Activated T-cell treated with anti-CD3 and anti-CD28 coated beads, Interleukin-2, amount 50 U/mL, for 4 hours (primary cell): ENCODE data around the gene FAM193A. TPM values are rescaled to one million over a fixed set of nuclear protein-coding genes. Genes with fewer than 3 reads are reported as not detected.
"Not testable (repeated sequence)": the region's sequence is repeated elsewhere in the genome, so short reads cannot be mapped to it uniquely, and the experiment has no call there.

ENCODE experiments used
- ATAC-seq, 2 donors: fragments of 200-7000 bp; cut with Tn5 transposase; one replicate each; pipeline ENCODE4 v1.10.0; 2021
- DNase-seq: peaks from one replicate; pipeline ENCODE4 v3.0.0-alpha.2; 2020
- H3K27me3 Mint-ChIP-seq: one replicate; pipeline ENCODE4 v1.8.0; 2021; ENCODE audit warnings: low read depth, mixed read lengths
- H3K36me3 Mint-ChIP-seq: one replicate; pipeline ENCODE4 v1.8.0; 2022; ENCODE audit warnings: mixed read lengths; ENCODE audit not compliant: insufficient read depth
- H3K4me1 Mint-ChIP-seq: one replicate; pipeline ENCODE4 v1.8.0; 2021; ENCODE audit warnings: low read depth, mixed read lengths
- H3K4me3 Mint-ChIP-seq: one replicate; pipeline ENCODE4 v1.8.0; 2021; ENCODE audit warnings: mild to moderate bottlenecking, moderate library complexity, mixed read lengths
- H3K9me3 Mint-ChIP-seq: one replicate; pipeline ENCODE4 v1.8.0; 2021; ENCODE audit warnings: mixed read lengths
- total RNA-seq, 3 donors: library from RNA; stranded (reverse); gene quantifications; one replicate each; pipeline ENCODE4 v1.2.1, GENCODE V29; 2021

Gene FAM193A
- total RNA-seq, 3 donors from 2014 or later, result 24.7 to 25.3 (median 24.9) TPM

DNA sequence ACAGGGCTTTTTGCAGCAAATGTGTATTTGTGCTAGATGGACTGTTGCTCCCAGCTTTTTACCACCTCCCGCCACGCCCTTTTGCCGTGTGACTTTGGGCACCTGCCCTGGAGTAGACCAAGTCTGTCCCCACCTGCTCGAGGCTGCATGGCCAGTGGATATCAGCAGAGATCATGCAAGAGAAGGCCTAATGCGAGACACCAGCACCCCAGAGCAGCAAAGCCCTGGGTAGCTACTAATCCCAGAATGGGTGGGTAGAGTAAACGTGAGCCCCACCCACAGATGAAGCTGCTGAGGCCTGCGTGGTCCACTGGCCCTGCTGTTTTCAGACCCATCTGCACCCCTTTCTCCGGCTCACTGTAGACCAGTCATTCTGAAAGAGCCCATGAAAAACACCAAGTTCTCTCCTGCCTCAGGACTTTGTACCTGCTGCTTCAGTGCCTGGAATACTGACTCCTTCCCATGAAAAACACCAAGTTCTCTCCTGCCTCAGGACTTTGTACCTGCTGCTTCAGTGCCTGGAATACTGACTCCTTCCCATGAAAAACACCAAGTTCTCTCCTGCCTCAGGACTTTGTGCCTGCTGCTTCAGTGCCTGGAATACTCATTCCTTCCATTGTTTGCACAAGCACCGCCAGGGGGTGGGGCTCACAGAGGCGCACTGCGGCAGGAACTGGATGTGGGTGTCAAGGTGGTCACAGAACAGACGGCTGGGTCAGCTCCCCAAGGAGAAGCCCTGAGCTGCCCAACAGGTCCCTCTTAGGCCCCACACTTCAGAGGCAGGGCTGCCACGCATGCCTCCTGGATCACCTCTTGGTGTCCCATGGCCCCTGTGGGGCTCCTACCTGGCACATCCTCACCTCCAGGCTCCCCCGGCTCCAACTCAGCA lies 224.8 kb downstream of the FAM193A start:
- ATAC-seq (no peak), DNase-seq (no peak)
- H3K4me3 Mint-ChIP-seq, result no peak overlapping the region

DNA sequence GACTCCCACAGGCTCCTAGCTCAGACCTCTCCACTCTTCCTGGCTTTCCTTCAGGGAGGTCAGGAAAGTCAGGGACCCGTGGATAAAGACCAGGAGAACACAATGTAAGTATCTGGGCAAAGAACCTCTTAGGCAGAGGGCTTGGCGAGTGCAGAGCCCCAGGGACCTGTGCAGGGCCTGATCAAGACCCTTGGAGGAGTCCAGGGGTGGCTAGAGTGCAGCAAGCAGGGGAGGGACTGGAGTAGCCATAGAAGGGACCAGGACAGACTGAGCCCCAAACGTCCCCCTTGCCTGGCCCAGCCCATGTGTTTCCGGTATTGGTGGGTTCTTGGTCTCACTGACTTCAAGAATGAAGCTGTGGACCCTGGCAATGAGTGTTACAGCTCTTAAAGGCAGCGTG lies 225.6 kb downstream of the FAM193A start:
- DNase-seq, result no peak
- Mint-ChIP-seq H3K27me3 (no peaks in the 10 kb centered on the region), H3K36me3 (no peaks in the 10 kb centered on the region), H3K9me3 (no peaks in the 10 kb centered on the region), H3K4me1 (peaks cover 2% of the 10 kb centered on the region), H3K4me3 (no peak overlapping the region)
- ATAC-seq, result no peak

More for the DNA sequence above, 224.8 kb downstream of the FAM193A start:
- H3K9me3 Mint-ChIP-seq, result no peaks in the 10 kb centered on the region
- peaks cover 5% of the 10 kb centered on the region for H3K4me1 Mint-ChIP-seq
- no peaks in the 10 kb centered on the region for H3K27me3 Mint-ChIP-seq
- no peaks in the 10 kb centered on the region for H3K36me3 Mint-ChIP-seq

DNA sequence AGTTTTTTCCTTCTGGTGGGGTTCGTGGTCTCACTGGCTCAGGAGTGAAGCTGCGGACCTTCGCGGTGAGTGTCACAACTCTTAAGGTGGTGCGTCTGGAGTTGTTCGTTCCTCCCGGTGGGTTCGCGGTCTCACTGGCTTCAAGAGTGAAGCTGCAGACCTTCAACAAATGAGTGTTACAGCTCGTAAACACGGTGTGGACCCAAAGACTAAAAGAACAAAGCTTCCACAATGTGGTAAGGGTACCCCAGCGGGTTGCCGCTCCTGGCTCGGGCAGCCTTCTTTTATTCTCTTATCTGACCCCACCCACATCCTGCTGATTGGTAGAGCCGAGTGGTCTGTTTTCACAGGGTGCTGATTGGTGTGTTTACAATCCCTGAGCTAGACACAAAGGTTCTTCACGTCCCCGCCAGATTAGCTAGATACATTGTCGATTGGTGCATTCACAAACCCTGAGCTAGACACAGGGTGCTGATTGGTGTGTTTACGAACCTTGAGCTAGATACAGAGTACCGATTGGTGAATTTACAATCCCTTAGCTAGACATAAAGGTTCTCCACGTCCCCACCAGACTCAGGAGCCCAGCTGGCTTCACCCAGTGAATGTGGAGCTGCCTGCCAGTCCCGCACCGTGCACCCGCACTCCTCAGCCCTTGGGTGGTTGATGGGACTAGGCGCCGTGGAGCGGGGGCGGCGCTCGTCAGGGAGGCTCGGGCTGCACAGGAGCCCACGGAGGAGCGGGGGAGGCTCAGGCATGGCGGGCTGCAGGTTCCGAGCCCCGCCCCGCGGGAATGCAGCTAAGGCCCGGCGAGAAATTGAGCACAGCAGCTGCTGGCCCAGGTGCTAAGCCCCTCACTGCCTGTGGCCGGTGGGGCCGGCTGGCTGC lies 226.3 kb downstream of the FAM193A start:
- ATAC-seq, DNase-seq, H3K4me1 Mint-ChIP-seq, H3K36me3 Mint-ChIP-seq, H3K9me3 Mint-ChIP-seq, H3K4me3 Mint-ChIP-seq, H3K27me3 Mint-ChIP-seq: not testable (repeated sequence)

DNA sequence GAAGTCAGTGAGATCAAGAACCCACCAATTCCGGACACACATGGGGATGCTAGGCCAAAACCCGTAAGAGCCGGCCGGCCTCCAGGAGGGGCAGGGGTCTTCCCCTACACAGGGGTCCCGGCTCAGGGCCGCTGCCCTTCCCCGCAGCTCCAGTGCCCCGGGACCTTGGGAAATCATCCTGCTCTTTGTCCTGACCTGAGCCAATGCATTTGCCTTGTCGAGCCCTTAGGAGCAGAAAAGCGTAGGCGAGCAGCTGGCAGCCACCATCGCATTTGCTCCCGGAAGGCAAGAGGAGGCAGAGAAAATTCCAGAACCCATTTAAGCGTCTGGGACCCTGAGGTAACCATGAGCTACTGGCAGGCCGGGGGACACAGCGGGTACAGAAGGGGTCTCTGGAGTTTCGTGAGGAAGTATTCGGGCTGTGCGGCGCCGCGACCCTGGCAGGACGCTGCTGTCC lies 227.1 kb downstream of the FAM193A start:
- H3K4me3 Mint-ChIP-seq, result peak overlapping the region; percentile 52
- no peaks in the 10 kb centered on the region for H3K27me3 Mint-ChIP-seq
- H3K36me3 Mint-ChIP-seq, result no peaks in the 10 kb centered on the region
- no peaks in the 10 kb centered on the region for H3K9me3 Mint-ChIP-seq
- H3K4me1 Mint-ChIP-seq, result peaks cover 2% of the 10 kb centered on the region
- ATAC-seq (no peak), DNase-seq (no peak)

DNA sequence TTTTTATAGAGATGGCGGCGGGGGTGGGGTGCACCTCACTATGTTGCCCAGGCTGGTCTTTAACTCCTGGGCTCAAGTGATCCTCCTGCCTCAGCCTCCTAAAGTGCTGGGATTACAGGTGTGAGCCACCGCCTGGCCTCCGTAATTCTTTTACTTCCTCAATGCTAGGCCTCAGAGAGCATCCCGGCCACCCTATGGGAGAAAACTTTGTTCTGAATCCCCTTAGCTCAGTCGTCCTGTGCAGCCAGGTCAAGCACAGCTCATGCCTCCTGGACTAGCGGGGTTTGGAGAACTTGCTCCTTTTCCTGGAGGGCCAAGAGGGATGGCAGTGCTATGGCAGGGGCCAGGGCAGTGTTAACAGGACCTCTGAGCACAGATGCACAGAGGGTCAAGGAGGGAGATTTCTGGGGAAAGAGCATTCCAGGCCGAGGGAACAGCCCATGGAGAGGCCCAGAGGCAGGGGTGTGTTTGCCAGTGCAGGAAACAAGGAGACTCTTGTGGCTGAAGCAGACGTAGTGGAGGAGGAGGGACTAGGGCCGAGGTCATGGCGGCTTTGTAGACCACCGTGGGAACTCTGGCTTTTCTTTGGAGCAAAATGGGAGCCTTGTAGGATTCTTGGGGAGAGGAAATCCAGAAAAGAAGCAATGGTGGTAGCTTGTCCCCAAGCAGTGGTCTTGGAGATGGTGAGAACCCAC lies 229.5 kb downstream of the FAM193A start:
- peaks cover 4% of the 10 kb centered on the region for H3K9me3 Mint-ChIP-seq
- no peak for ATAC-seq
- no peaks in the 10 kb centered on the region for H3K36me3 Mint-ChIP-seq
- H3K4me1 Mint-ChIP-seq, result peaks cover 8% of the 10 kb centered on the region
- no peaks in the 10 kb centered on the region for H3K27me3 Mint-ChIP-seq
- H3K4me3 Mint-ChIP-seq, result no peak overlapping the region
- DNase-seq, result no peak

DNA sequence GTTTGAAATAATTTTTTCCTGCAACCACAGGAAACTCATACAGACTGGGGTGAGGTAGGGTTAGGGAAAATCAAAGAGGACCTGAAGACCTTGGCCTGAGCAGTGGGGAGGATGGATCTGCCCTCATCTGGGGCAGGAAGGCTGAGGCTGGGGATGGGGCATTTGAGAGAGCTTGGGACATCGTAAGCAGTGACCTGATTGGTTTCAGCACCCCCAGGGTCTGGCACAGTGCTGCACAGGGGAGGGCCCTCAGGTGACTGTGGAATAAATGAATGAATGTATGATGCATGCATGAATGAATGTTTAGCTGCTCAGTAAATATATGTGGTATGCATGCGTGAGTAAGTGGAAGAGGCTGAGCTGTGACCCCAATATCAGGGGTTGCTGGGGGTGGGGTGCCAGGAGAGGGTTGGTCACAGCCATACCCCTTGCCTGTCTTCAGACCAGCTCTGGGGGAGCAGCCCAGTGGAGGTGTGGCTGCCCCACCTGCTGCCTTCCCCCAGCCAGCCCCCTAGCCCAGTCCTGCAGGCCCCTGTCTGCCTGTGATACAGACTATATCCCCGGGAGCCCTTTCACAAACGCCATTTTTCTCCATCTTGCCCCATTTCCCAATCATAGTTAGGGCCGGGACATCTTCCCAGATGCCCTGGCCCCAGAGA lies 230.7 kb downstream of the FAM193A start:
- DNase-seq (no peak), ATAC-seq (no peak)
- Mint-ChIP-seq H3K4me1 (peaks cover 12% of the 10 kb centered on the region), H3K9me3 (peaks cover 4% of the 10 kb centered on the region), H3K4me3 (no peak overlapping the region), H3K36me3 (no peaks in the 10 kb centered on the region), H3K27me3 (no peaks in the 10 kb centered on the region)

DNA sequence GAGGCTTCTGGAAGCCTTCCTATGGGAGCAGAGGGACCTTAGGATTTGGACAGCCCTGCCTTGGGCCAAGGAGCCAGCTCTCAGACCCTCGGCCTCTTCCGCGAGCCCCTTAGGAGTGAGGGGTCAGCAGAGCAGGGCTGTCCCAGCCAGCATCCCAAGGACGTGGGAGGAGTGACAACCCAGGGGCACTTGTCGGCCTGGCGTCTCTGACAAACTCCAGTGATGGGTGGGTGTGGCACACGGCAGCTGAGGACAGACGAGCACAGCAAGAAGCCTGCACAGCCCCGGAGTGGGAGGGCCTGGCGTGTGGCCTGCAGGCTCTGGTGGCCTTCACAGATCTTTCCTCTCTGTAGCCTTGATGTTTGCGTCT lies 231.2 kb downstream of the FAM193A start:
- H3K9me3 Mint-ChIP-seq, result peaks cover 4% of the 10 kb centered on the region
- H3K4me1 Mint-ChIP-seq, result peaks cover 12% of the 10 kb centered on the region
- no peak for ATAC-seq
- H3K4me3 Mint-ChIP-seq, result no peak overlapping the region
- DNase-seq, result no peak
- no peaks in the 10 kb centered on the region for H3K27me3 Mint-ChIP-seq
- no peaks in the 10 kb centered on the region for H3K36me3 Mint-ChIP-seq

DNA sequence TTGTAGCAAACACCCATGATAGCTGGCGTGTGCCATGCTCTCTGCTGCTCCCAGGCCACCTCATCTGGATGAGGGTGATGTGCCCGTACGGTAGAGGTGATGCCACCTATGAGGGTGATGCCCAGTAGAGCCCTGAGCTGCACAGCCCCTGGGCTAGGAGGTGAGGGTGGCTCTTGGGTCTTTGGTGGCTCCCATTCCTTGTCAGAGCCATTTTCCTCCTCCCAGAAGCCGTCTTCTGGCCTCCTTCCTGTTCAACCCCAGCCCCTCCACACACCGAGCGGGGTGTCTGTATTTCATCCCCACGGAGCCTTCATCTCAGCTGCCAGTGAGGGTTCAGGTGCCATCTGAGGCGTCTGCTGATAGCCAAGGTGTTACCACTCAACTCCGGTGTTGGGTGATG lies 231.7 kb downstream of the FAM193A start:
- Mint-ChIP-seq H3K9me3 (peaks cover 4% of the 10 kb centered on the region), H3K36me3 (no peaks in the 10 kb centered on the region), H3K4me1 (peaks cover 12% of the 10 kb centered on the region), H3K27me3 (no peaks in the 10 kb centered on the region), H3K4me3 (no peak overlapping the region)
- DNase-seq (no peak), ATAC-seq (no peak)

DNA sequence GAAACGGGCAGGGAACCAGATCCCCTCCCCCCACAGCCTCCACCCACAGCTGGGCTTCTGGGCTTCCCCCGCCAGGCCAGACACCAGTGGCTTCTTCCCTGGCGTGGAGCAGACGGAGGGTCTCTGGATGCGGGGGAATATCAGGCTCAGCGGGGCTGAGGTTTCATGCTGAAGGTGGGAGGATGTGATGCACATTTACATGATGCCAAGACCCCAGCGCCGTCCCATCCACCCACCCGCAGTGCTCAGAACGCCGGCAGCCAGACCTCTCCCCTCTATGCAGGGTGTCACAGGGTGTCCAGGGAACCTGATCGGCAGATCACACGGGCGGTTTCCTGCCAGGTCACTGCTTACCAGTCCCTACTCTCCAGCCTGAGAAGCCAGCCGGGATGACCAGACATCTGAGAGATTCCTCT lies 232.5 kb downstream of the FAM193A start:
- H3K9me3 Mint-ChIP-seq, result peaks cover 4% of the 10 kb centered on the region
- ATAC-seq, result no peak
- H3K27me3 Mint-ChIP-seq, result no peaks in the 10 kb centered on the region
- H3K36me3 Mint-ChIP-seq, result no peaks in the 10 kb centered on the region
- peaks cover 12% of the 10 kb centered on the region for H3K4me1 Mint-ChIP-seq
- no peak overlapping the region for H3K4me3 Mint-ChIP-seq
- no peak for DNase-seq

DNA sequence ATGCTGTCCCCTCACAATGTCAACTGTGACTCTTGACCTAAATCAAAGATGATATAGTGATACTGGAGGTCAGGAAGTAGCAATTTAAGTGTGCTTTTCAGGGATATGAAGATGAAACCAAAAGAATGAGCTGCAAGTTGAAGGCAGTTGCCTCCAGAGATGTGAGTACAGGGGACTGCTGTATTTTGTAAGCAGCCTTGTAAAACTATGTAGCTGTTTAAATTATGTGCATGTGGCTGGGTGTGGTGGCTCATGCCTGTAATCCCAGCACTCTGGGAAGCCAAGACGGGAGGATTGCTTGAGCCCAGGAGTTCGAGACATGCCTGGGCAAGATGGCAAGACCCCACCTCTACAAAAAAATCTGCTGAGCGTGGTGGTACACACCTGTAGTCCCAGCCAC lies 234.8 kb downstream of the FAM193A start:
- Mint-ChIP-seq H3K9me3 (peaks cover 4% of the 10 kb centered on the region), H3K4me3 (no peak overlapping the region), H3K36me3 (no peaks in the 10 kb centered on the region), H3K4me1 (peaks cover 10% of the 10 kb centered on the region), H3K27me3 (no peaks in the 10 kb centered on the region)
- ATAC-seq (no peak), DNase-seq (no peak)

DNA sequence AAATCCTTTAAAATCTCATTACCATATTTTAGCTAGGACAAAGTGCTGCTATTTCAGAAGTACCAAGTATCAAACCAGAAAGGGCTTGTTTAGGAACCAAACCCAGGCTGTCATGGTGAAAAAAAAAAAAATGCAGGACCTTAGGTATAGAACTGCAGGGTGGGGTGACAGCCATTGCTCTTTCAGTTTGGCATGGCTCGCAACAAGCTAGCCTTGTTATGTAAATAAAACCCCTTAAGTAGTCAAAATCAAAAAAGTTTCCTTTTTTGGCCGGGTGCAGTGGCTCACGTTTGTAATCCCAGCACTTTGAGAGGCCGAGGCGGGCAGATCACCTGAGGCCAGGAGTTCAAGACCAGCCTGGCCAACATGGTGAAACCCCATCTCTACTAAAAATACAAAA lies 244.2 kb downstream of the FAM193A start:
- H3K27me3 Mint-ChIP-seq, H3K4me3 Mint-ChIP-seq, ATAC-seq, H3K36me3 Mint-ChIP-seq, DNase-seq: not testable (repeated sequence)
- H3K4me1 Mint-ChIP-seq, result peaks cover 13% of the 10 kb centered on the region
- peaks cover 25% of the 10 kb centered on the region for H3K9me3 Mint-ChIP-seq

DNA sequence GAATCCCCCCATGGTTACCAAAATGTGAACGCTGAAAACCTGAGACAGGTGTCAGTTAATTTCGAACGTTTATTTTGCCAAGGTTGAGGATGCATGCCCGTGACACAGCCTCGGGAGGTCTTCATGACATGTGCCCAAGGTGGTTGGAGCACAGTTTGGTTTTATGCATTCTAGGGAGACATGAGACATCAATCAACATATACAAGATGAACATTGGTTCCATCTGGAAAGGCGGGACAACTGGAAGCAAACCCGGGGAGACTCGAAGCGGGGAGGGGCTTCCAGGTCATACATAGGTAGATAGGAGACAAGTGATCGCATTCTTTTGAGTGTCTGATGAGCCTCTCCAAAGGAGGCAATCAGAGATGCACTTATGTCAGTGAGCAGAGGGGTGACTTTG lies 245.5 kb downstream of the FAM193A start:
- H3K9me3 Mint-ChIP-seq, result peaks cover 25% of the 10 kb centered on the region
- H3K4me3 Mint-ChIP-seq, result no peak overlapping the region

More for the DNA sequence above, 245.5 kb downstream of the FAM193A start:
- DNase-seq (no peak), ATAC-seq (no peak)
- Mint-ChIP-seq H3K4me1 (peaks cover 25% of the 10 kb centered on the region), H3K36me3 (peaks cover 3% of the 10 kb centered on the region), H3K27me3 (no peaks in the 10 kb centered on the region)
